Effector memory CD4-positive, alpha-beta T cell (primary cell): ENCODE measurements around the gene IFIH1.

ENCODE experiments used
- DNase-seq, 3 donors: peaks; one replicate each; pipeline ENCODE4 v3.0.0-alpha.2; 2020
- H3K27ac ChIP-seq: 2 replicates; pipeline ENCODE4 v1.7.0; 2013; ENCODE audit warnings: mild to moderate bottlenecking, low read length, moderate library complexity; ENCODE audit not compliant: insufficient read depth, poor library complexity, severe bottlenecking
- H3K27me3 ChIP-seq: replicated peaks from 2 replicates; pipeline ENCODE4 v1.7.0; 2013; ENCODE audit warnings: mild to moderate bottlenecking, low read length; ENCODE audit not compliant: insufficient read depth, control insufficient read depth, poor library complexity, severe bottlenecking
- H3K36me3 ChIP-seq: 2 replicates; pipeline ENCODE4 v1.7.0; 2013; ENCODE audit warnings: mild to moderate bottlenecking, low read length, moderate library complexity; ENCODE audit not compliant: control insufficient read depth, insufficient read depth
- H3K4me1 ChIP-seq: 2 replicates; pipeline ENCODE4 v1.7.0; 2013; ENCODE audit warnings: low read length, mild to moderate bottlenecking; ENCODE audit not compliant: control insufficient read depth, insufficient read depth, poor library complexity, severe bottlenecking
- H3K4me3 ChIP-seq: 2 replicates; pipeline ENCODE4 v1.7.0; 2013; ENCODE audit warnings: low read length, low read depth, mild to moderate bottlenecking; ENCODE audit not compliant: insufficient read depth, poor library complexity, severe bottlenecking
- H3K9me3 ChIP-seq: 2 replicates; pipeline ENCODE4 v1.7.0; 2013; ENCODE audit warnings: mild to moderate bottlenecking, low read length, moderate library complexity; ENCODE audit not compliant: control insufficient read depth

The IFIH1 gene

GRCh38 chr2:162244541-162245031 is 73.9 kb downstream of the IFIH1 start:
- H3K9me3 ChIP-seq, result no peaks in the 10 kb centered on the region
- H3K27ac ChIP-seq, result no peak overlapping the region
- no peaks in the 10 kb centered on the region for H3K4me1 ChIP-seq
- no peak for DNase-seq
- H3K27me3 ChIP-seq, result no peaks in the 10 kb centered on the region
- no peaks in the 10 kb centered on the region for H3K36me3 ChIP-seq
- no peak overlapping the region for H3K4me3 ChIP-seq

- Histone ChIP-seq H3K4me3 (no peak overlapping the region), H3K27me3 (no peaks in the 10 kb centered on the region), H3K36me3 (no peaks in the 10 kb centered on the region), H3K9me3 (no peaks in the 10 kb centered on the region), H3K4me1 (no peaks in the 10 kb centered on the region), H3K27ac (no peak overlapping the region)
- no peak for DNase-seq
Observed at GRCh38 chr2:162243715-162244114, 74.8 kb downstream of the IFIH1 start.

GRCh38 chr2:162243294-162243693 is 75.2 kb downstream of the IFIH1 start, which contains the start of gene FAP:
Gene FAP, minus strand, starts transcription at chr2:162243445. Its CDS starts 118 bp downstream, at chr2:162243327.
- Histone ChIP-seq H3K9me3 (no peaks in the 10 kb centered on the region), H3K27me3 (no peaks in the 10 kb centered on the region), H3K4me3 (no peak within 1 kb of the TSS), H3K4me1 (no peaks in the 10 kb centered on the region), H3K27ac (no peak within 1 kb of the TSS), H3K36me3 (no peaks in the 10 kb centered on the region)
- no peak for DNase-seq

- no peak overlapping the region for H3K4me3 ChIP-seq
- no peak for DNase-seq
Observed at GRCh38 chr2:162242586-162243280, 75.8 kb downstream of the IFIH1 start.

GRCh38 chr2:162241571-162241970 is 76.9 kb downstream of the IFIH1 start:
- Histone ChIP-seq H3K27ac (no peak overlapping the region), H3K36me3 (no peaks in the 10 kb centered on the region), H3K27me3 (no peaks in the 10 kb centered on the region), H3K4me1 (no peaks in the 10 kb centered on the region), H3K9me3 (no peaks in the 10 kb centered on the region), H3K4me3 (no peak overlapping the region)
- no peak for DNase-seq

More at GRCh38 chr2:162242586-162243280, 75.8 kb downstream of the IFIH1 start:
- Histone ChIP-seq H3K4me1 (no peaks in the 10 kb centered on the region), H3K27me3 (no peaks in the 10 kb centered on the region), H3K36me3 (no peaks in the 10 kb centered on the region), H3K27ac (no peak overlapping the region), H3K9me3 (no peaks in the 10 kb centered on the region)

- Histone ChIP-seq H3K9me3 (no peaks in the 10 kb centered on the region), H3K4me3 (no peak overlapping the region), H3K4me1 (no peaks in the 10 kb centered on the region), H3K36me3 (no peaks in the 10 kb centered on the region), H3K27me3 (no peaks in the 10 kb centered on the region), H3K27ac (no peak overlapping the region)
- no peak for DNase-seq
Observed at GRCh38 chr2:162234620-162235462, 83.6 kb downstream of the IFIH1 start.

GRCh38 chr2:162233197-162233596 is 85.3 kb downstream of the IFIH1 start:
- H3K27me3 ChIP-seq, result no peaks in the 10 kb centered on the region
- no peaks in the 10 kb centered on the region for H3K36me3 ChIP-seq
- H3K4me3 ChIP-seq, result no peak overlapping the region
- H3K9me3 ChIP-seq, result no peaks in the 10 kb centered on the region
- DNase-seq, result no peak
- H3K4me1 ChIP-seq, result no peaks in the 10 kb centered on the region
- H3K27ac ChIP-seq, result no peak overlapping the region

- Histone ChIP-seq H3K36me3 (no peaks in the 10 kb centered on the region), H3K9me3 (no peaks in the 10 kb centered on the region), H3K4me1 (no peaks in the 10 kb centered on the region), H3K27me3 (no peaks in the 10 kb centered on the region), H3K4me3 (no peak overlapping the region), H3K27ac (no peak overlapping the region)
- DNase-seq, result no peak
Observed at GRCh38 chr2:162232671-162233070, 85.8 kb downstream of the IFIH1 start.

GRCh38 chr2:162232027-162232426 is 86.5 kb downstream of the IFIH1 start:
- DNase-seq, result no peak
- Histone ChIP-seq H3K27me3 (no peaks in the 10 kb centered on the region), H3K4me1 (no peaks in the 10 kb centered on the region), H3K36me3 (no peaks in the 10 kb centered on the region), H3K9me3 (no peaks in the 10 kb centered on the region), H3K4me3 (no peak overlapping the region), H3K27ac (no peak overlapping the region)

- DNase-seq, result no peak
- Histone ChIP-seq H3K4me3 (no peak overlapping the region), H3K4me1 (no peaks in the 10 kb centered on the region), H3K27ac (no peak overlapping the region), H3K36me3 (no peaks in the 10 kb centered on the region), H3K9me3 (no peaks in the 10 kb centered on the region), H3K27me3 (no peaks in the 10 kb centered on the region)
Observed at GRCh38 chr2:162230761-162231160, 87.7 kb downstream of the IFIH1 start.
